ENCODE results near the gene MAPRE3.

- TF ChIP-seq POLR2A (IDR thresholded peaks at IDR 0.05; ENCODE audit: low read depth, low read length) (no peak), EZH2 (IDR thresholded peaks at IDR 0.05; ENCODE audit: borderline replicate concordance, low read depth, low read length, severe bottlenecking) (no peak), CTCF (IDR thresholded peaks at IDR 0.05; ENCODE audit: extremely low read depth in 1 of 2, insufficient read depth in 1 of 2, low read depth in 1 of 2, low read length in 2 of 2) (no peak), POLR2AphosphoS5 (IDR thresholded peaks at IDR 0.05; ENCODE audit: insufficient read depth, low read depth, low read length) (no peak), MAX (IDR thresholded peaks at IDR 0.05; ENCODE audit: insufficient read depth, insufficient read length) (no peak), FOS (IDR thresholded peaks at IDR 0.05; ENCODE audit: borderline replicate concordance, insufficient read depth, low read length) (no peak)
Measured at GRCh38 chr2:27072920-27073319, 102.5 kb downstream of the MAPRE3 start.

All from endothelial cell of umbilical vein (primary cell).